Breast epithelium (tissue), 4 donors: ENCODE results near the gene IL33. TPM values are rescaled to one million over a fixed set of nuclear protein-coding genes. Genes with fewer than 3 reads are reported as not detected.

ENCODE experiments used
- DNase-seq, 2 donors: peaks; one replicate each; pipeline ENCODE4 v3.0.0-alpha.2; 2019; ENCODE audit warnings: low spot score in 2 of 2
- H3K27ac ChIP-seq, 2 donors: fragments of 200-600 bp; sonication (generic) in 1 of 2; one replicate each; pipeline ENCODE4 v1.5.1; 2016 to 2019; ENCODE audit warnings: mild to moderate bottlenecking in 1 of 2
- H3K27me3 ChIP-seq, 2 donors: fragments of 200-600 bp; sonication (generic) in 1 of 2; one replicate each; pipeline versions ENCODE4 v1.5.1 to v1.6.0; 2017 to 2019; ENCODE audit warnings: control low read depth in 1 of 2, mild to moderate bottlenecking in 1 of 2
- H3K36me3 ChIP-seq: fragments of 200-600 bp; one replicate; pipeline ENCODE4 v1.5.1; 2019
- H3K4me1 ChIP-seq, 2 donors: fragments of 200-600 bp; sonication (generic); one replicate each; pipeline ENCODE4 v1.5.1; 2016 to 2019; ENCODE audit warnings: control low read depth in 1 of 2
- H3K4me3 ChIP-seq, 3 donors: fragments of 200-600 bp; sonication (generic); 1 replicate in 2 of 3; 2 replicates in 1 of 3; pipeline ENCODE4 v1.5.1; 2016 to 2019; ENCODE audit warnings: mild to moderate bottlenecking in 3 of 3, moderate library complexity in 2 of 3
- H3K9me3 ChIP-seq, 2 donors: fragments of 200-600 bp; sonication (generic) in 1 of 2; one replicate each; pipeline ENCODE4 v1.5.1; 2016 to 2019; ENCODE audit warnings: control low read depth in 1 of 2
- POLR2A ChIP-seq: fragments of 450-650 bp; IDR thresholded peaks from one replicate; pipeline ENCODE4 v1.6.1; 2016; ENCODE audit warnings: antibody characterized with exemption, mild to moderate bottlenecking, moderate library complexity
- POLR2AphosphoS5 ChIP-seq, 3 donors: sonication (generic); formaldehyde crosslinking; IDR thresholded peaks; one replicate each; pipeline ENCODE4 v1.6.1; 2017; ENCODE audit warnings: antibody characterized with exemption in 3 of 3
- intact Hi-C: fragments of 100-400 bp; cut with DNase I; formaldehyde crosslinking; loops from one replicate; pipeline ENCODE4 v1.15.1; 2023; ENCODE audit warnings: low total_unique reads
- total RNA-seq, 3 donors: library from RNA; depleted of rRNA; stranded (reverse); fragments of >200 nt; gene quantifications; one replicate each; pipeline ENCODE4 v1.1.0, GENCODE V29; 2016
- TF ChIP-seq, protein P1 (sequence below), 3 donors: fragments of 450-650 bp; IDR thresholded peaks; one replicate each; pipeline ENCODE4 v1.5.1; 2016 to 2017; ENCODE audit warnings: antibody characterized with exemption in 3 of 3, mild to moderate bottlenecking in 3 of 3, moderate library complexity in 3 of 3

The IL33 gene
- total RNA-seq, 3 donors from 2014 or later, result 11.7 to 29.2 (median 12.4) TPM

GRCh38 chr9:6188906-6189305 is 26.7 kb upstream of the IL33 start:
- H3K4me3 ChIP-seq, result no peak overlapping the region
- no peaks in the 10 kb centered on the region for H3K9me3 ChIP-seq
- no peaks in the 10 kb centered on the region for H3K27me3 ChIP-seq
- DNase-seq, result no peak
- no peaks in the 10 kb centered on the region for H3K36me3 ChIP-seq
- H3K4me1 ChIP-seq, result no peaks in the 10 kb centered on the region
- H3K27ac ChIP-seq, result no peak overlapping the region
- intact Hi-C loops, result no loop called here
- no peak for TF ChIP-seq POLR2A
- TF ChIP-seq POLR2AphosphoS5 (IDR thresholded peaks at IDR 0.05), result no peak
- TF ChIP-seq, protein P1, sequence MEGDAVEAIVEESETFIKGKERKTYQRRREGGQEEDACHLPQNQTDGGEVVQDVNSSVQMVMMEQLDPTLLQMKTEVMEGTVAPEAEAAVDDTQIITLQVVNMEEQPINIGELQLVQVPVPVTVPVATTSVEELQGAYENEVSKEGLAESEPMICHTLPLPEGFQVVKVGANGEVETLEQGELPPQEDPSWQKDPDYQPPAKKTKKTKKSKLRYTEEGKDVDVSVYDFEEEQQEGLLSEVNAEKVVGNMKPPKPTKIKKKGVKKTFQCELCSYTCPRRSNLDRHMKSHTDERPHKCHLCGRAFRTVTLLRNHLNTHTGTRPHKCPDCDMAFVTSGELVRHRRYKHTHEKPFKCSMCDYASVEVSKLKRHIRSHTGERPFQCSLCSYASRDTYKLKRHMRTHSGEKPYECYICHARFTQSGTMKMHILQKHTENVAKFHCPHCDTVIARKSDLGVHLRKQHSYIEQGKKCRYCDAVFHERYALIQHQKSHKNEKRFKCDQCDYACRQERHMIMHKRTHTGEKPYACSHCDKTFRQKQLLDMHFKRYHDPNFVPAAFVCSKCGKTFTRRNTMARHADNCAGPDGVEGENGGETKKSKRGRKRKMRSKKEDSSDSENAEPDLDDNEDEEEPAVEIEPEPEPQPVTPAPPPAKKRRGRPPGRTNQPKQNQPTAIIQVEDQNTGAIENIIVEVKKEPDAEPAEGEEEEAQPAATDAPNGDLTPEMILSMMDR (IDR thresholded peaks at IDR 0.05), result no peak

DNA sequence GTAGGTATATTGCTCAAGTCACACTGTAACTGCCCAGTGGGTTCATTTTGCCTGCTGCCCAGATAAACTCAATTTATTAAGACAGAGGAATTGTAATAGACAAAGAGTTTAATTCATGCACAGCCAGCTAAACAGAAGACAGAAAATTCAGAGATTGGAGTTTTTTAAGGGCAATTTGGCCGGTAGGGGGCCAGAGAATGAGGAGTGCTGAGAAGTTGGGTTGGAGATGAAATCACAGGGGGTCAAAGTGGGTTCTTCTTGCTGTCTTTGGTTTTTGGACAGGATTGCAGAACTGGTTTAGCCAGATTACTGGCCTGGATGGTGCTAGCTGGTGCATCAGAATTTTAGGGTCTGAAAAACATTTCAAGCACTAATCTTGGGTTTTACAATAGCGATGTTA is 20.7 kb upstream of the IL33 start:
- Histone ChIP-seq H3K36me3 (no peaks in the 10 kb centered on the region), H3K27ac (no peak overlapping the region), H3K27me3 (no peaks in the 10 kb centered on the region), H3K4me1 (no peaks in the 10 kb centered on the region), H3K4me3 (no peak overlapping the region), H3K9me3 (no peaks in the 10 kb centered on the region)
- intact Hi-C loops, result no loop called here
- DNase-seq, result no peak
- no peak for TF ChIP-seq POLR2A
- TF ChIP-seq, protein P1 (IDR thresholded peaks at IDR 0.05), result no peak
- TF ChIP-seq POLR2AphosphoS5 (IDR thresholded peaks at IDR 0.05), result no peak

DNA sequence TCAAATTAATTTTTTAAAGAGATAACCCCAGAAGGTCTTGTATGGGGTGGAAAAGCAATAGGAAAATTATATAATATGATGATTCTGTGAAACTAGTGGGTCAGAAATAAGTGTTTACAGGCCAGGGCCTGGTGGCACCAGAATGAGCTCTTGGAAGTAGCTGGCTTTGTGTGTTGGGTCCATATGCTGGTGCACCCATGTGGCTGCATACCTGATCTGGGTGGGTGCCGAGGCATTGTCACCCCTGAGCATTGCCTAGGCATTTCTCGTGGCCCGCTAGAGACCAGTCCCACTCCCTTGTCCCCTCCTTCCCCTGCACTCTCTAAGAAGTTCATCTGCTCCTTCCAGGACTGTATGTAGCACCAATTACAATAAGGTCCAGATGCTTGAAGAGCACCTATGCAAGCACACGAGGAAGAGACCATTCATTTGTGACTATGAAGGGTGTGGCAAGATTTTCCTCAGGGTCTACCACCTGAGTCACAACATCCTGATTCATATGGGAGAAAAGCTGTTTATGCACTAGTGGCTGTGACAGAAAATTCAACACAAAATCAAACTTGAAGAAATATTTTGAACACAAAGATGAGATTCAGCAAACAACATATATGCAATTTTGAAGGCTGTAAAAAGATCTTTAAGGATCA is 19.8 kb upstream of the IL33 start:
- H3K9me3 ChIP-seq, result no peaks in the 10 kb centered on the region
- no peaks in the 10 kb centered on the region for H3K36me3 ChIP-seq
- DNase-seq, result no peak
- H3K4me1 ChIP-seq, result no peaks in the 10 kb centered on the region
- no peak for TF ChIP-seq POLR2A
- TF ChIP-seq, protein P1 (IDR thresholded peaks at IDR 0.05), result no peak
- no peak for TF ChIP-seq POLR2AphosphoS5 (IDR thresholded peaks at IDR 0.05)
- no peak overlapping the region for H3K4me3 ChIP-seq
- no peak overlapping the region for H3K27ac ChIP-seq
- intact Hi-C loops, result no loop called here
- no peaks in the 10 kb centered on the region for H3K27me3 ChIP-seq

GRCh38 chr9:6197330-6197729 is 18.3 kb upstream of the IL33 start:
- intact Hi-C loops, result no loop called here
- Histone ChIP-seq H3K27me3 (no peaks in the 10 kb centered on the region), H3K4me3 (no peak overlapping the region), H3K9me3 (no peaks in the 10 kb centered on the region), H3K27ac (no peak overlapping the region), H3K4me1 (no peaks in the 10 kb centered on the region), H3K36me3 (no peaks in the 10 kb centered on the region)
- TF ChIP-seq POLR2A, result no peak
- TF ChIP-seq, protein P1 (IDR thresholded peaks at IDR 0.05), result peak in 1 of 3 donors; percentile 26
- no peak for TF ChIP-seq POLR2AphosphoS5 (IDR thresholded peaks at IDR 0.05)
- no peak for DNase-seq

- TF ChIP-seq, protein P1 (IDR thresholded peaks at IDR 0.05), result no peak
- TF ChIP-seq POLR2AphosphoS5 (IDR thresholded peaks at IDR 0.05) (no peak), POLR2A (no peak)
- Histone ChIP-seq H3K4me3 (no peak overlapping the region), H3K27me3 (no peaks in the 10 kb centered on the region), H3K27ac (no peak overlapping the region), H3K9me3 (no peaks in the 10 kb centered on the region), H3K4me1 (no peaks in the 10 kb centered on the region), H3K36me3 (no peaks in the 10 kb centered on the region)
- DNase-seq, result no peak
- intact Hi-C loops, result no loop called here
Measured at GRCh38 chr9:6198251-6198650, 17.4 kb upstream of the IL33 start.
